ENCODE results near the gene ITGA11. TPM values are rescaled to one million over a fixed set of nuclear protein-coding genes. Genes with fewer than 3 reads are reported as not detected.
"Not testable (repeated sequence)": the region's sequence is repeated elsewhere in the genome, so short reads cannot be mapped to it uniquely, and the experiment has no call there.

ITGA11 gene
- total and polyA plus RNA-seq, 12 donors: 1.4 to 25.9 (median 12.3) TPM

DNA sequence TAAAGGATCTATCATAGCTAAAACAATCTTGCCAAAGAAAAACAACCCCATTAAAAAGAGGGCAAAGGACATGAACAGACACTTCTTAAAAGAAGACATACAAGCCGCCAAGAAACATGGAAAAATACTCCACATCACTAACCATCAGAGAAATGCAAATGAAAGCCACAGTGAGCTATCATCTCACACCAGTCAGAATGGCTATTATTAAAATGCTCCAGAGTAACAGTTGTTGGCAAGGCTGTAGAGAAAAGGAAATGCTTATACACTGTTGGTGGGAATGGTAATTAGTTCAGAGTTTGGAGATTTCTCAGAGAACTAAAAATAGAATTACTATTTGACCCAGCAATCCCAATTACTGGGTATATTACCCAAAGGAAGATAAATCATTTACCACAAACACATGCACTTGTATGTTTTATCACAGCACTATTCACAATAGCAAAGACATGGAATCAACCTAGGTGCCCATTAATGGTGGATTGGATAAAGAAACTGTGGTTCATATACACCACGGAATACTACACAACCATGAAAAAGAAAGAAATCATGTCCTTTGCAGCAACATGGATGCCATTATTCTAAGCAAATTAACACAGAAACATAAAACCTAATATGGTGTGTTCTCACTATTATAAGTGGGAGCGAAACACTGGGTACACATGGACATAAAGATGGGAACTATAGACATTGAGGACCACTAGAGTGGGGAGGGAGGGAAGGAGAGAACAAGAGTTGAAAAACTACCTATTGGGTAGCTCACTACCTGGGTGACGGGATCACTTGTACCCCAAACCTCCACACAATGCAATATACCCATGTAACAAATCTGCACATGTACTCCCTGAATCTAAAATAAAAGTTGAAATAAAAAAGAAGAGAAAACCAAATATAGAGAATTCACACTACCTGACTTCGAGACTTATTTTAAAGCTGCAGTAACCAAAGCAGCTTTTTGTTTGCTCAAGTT lies 32.6 kb downstream of the ITGA11 start:
- TF ChIP-seq, protein P1, sequence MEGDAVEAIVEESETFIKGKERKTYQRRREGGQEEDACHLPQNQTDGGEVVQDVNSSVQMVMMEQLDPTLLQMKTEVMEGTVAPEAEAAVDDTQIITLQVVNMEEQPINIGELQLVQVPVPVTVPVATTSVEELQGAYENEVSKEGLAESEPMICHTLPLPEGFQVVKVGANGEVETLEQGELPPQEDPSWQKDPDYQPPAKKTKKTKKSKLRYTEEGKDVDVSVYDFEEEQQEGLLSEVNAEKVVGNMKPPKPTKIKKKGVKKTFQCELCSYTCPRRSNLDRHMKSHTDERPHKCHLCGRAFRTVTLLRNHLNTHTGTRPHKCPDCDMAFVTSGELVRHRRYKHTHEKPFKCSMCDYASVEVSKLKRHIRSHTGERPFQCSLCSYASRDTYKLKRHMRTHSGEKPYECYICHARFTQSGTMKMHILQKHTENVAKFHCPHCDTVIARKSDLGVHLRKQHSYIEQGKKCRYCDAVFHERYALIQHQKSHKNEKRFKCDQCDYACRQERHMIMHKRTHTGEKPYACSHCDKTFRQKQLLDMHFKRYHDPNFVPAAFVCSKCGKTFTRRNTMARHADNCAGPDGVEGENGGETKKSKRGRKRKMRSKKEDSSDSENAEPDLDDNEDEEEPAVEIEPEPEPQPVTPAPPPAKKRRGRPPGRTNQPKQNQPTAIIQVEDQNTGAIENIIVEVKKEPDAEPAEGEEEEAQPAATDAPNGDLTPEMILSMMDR (IDR thresholded peaks at IDR 0.05): no peak
- Histone ChIP-seq H3K4me3 (no peak overlapping the region), H3K27me3 (no peaks in the 10 kb centered on the region), H3K9me3 (peaks cover 0 to 16% (median 0%) of the 10 kb centered on the region in 11 donors), H3K4me1 (no peaks in the 10 kb centered on the region), H3K36me3 (no peaks in the 10 kb centered on the region), H3K27ac (no peak overlapping the region)
- WGBS, 2 donors: 93 to 94% methylated on average over 5 of the region's 5 CpGs
- no peak for DNase-seq
- intact Hi-C loops (cut with DNase I): loop anchor here in 1 of 10 donors (10.0 kb wide), 1 partner anchor 55 kb away; no protein-coding TSS in a partner anchor
- no peak for ATAC-seq

DNA sequence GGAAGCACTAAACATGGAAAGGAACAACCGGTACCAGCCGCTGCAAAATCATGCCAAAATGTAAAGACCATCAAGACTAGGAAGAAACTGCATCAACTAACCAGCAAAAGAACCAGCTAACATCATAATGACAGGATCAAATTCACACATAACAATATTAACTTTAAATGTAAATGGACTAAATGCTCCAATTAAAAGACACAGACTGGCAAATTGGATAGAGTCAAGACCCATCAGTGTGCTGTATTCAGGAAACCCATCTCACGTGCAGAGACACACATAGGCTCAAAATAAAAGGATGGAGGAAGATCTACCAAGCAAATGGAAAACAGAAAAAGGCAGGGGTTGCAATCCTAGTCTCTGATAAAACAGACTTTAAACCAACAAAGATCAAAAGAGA lies 34.0 kb downstream of the ITGA11 start:
- H3K27ac ChIP-seq, ATAC-seq, H3K9me3 ChIP-seq, H3K27me3 ChIP-seq, H3K4me3 ChIP-seq, DNase-seq, H3K4me1 ChIP-seq, H3K36me3 ChIP-seq: not testable (repeated sequence)
- intact Hi-C loops (cut with DNase I): loop anchor here in 1 of 10 donors (10.0 kb wide), 1 partner anchor 57 kb away; no protein-coding TSS in a partner anchor
- WGBS, 2 donors: 90% methylated on average over 2 of the region's 3 CpGs; no CpG with 5 or more reads in 1 of the 2 donors

DNA sequence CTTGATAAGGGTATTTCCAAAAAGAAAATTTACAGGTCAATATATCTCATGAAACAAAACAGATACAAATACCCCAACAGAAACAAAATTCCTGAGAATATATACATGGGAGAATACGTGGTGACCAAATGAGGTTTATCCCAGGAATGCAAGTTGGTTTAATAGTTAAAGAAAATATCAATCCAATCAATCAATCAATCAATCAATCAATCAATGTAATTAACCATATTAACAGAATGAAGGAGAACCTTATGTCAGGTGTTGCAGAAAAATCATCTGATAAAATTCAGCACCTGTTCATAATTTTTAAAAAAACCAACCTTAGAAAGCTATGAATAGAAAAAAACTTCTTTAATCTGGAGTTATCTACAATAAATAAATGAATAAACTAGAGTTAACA lies 35.9 kb downstream of the ITGA11 start:
- 88 to 98% methylated on average over 1 of the region's 1 CpG for WGBS, 2 donors
- DNase-seq: no peak
- intact Hi-C loops (cut with DNase I): loop anchor here in 1 of 10 donors (10.0 kb wide), 1 partner anchor 59 kb away; no protein-coding TSS in a partner anchor

DNA sequence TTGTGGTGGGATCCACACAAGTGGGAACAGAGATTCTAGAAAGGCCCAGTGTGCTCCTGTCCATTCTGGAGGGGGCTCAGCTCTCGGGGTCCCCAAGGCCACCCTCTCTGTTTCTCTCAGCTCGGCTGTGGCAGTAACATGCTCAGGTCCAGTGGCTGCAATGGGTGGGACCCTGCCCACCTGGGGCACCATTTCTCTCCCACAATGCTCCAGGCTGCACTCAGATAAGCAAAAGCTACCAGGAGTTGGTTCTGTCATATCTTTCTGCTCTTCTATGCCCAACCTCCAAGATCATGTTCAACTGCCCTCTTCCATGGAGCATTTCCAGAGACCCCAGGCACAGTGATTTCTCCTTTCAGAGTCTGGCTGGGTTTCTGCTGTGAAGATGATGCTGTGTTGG lies 40.8 kb downstream of the ITGA11 start:
- WGBS, 2 donors: 97 to 100% methylated on average over 2 of the region's 2 CpGs
- intact Hi-C loops (cut with DNase I): loop anchor here in 1 of 10 donors (10.0 kb wide), 1 partner anchor 64 kb away; no protein-coding TSS in a partner anchor
- peaks cover 0 to 5% (median 0%) of the 10 kb centered on the region in 7 donors for H3K27me3 ChIP-seq
- H3K4me3 ChIP-seq: no peak overlapping the region
- ATAC-seq: no peak
- TF ChIP-seq, protein P1 (IDR thresholded peaks at IDR 0.05): no peak
- H3K36me3 ChIP-seq: no peaks in the 10 kb centered on the region
- H3K4me1 ChIP-seq: peaks cover 0 to 11% (median 0%) of the 10 kb centered on the region in 9 donors
- DNase-seq: no peak
- no peak overlapping the region for H3K27ac ChIP-seq
- peaks cover 0 to 7% (median 0%) of the 10 kb centered on the region in 11 donors for H3K9me3 ChIP-seq

More for the DNA sequence above, 35.9 kb downstream of the ITGA11 start:
- H3K27ac ChIP-seq: no peak overlapping the region
- peaks cover 0 to 13% (median 0%) of the 10 kb centered on the region in 11 donors for H3K9me3 ChIP-seq
- no peaks in the 10 kb centered on the region for H3K36me3 ChIP-seq
- no peak overlapping the region for H3K4me3 ChIP-seq
- no peaks in the 10 kb centered on the region for H3K27me3 ChIP-seq
- TF ChIP-seq, protein P1 (IDR thresholded peaks at IDR 0.05): no peak
- peaks cover 0 to 1% (median 0%) of the 10 kb centered on the region in 9 donors for H3K4me1 ChIP-seq
- no peak for ATAC-seq
